Measurements from ENCODE around the gene SUSD6.
"Not testable (repeated sequence)": the region's sequence is repeated elsewhere in the genome, so short reads cannot be mapped to it uniquely, and the experiment has no call there.

The SUSD6 gene

DNA sequence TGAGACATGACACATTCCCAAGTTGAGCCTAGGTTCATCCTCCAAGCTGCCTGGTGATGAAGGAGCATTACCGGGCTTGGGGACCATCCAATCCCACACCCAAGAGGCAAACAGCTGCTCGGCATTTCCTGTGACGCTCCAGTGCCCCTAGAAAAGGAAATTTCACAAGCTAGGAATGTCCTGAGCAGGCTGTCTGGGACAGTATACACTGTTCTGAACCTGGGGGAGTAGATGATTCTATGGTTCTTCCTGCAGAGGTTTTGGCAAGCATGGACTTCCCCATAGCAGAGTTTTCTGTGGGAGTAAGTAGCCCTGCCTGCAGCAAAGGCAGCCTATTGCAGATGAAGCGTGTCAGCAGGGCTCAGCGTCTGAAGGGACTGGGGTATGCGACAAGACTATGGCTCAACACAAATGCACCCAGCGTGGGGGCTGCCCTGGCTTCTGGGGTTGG lies 108.1 kb downstream of the SUSD6 start:
- H3K27ac ChIP-seq (ENCODE audit: low read length) = peak overlapping the region; percentile 29
- peaks cover 12 to 17% of the 10 kb centered on the region in 2 donors for H3K4me1 ChIP-seq (ENCODE audit: control insufficient read depth in 1 of 2, insufficient read depth in 2 of 2, low read length in 2 of 2)
- H3K4me3 ChIP-seq (ENCODE audit: low read depth in 1 of 2, low read length in 2 of 2) = no peak overlapping the region

DNA sequence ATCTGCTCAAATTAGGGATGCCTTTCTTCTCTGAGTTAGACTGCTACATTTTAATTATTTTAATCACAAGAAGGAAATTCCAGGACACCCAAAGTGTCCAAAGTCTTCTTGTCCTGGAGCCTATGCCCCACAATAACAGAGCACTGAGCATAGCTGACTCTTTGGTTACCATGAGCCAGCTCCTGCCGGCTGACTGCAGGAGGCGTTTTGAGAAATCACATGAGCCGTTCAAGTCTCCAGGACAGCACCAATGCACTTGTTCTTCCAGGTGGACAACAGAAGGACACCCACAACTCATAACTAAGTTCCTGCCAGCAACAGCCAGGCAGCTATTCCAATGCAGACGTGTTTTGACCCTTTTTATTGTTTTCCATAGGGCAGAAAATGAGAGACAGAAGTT lies 109.5 kb downstream of the SUSD6 start:
- no peaks in the 10 kb centered on the region for H3K27me3 ChIP-seq (ENCODE audit: low read depth, low read length)
- no peak overlapping the region for H3K27ac ChIP-seq (ENCODE audit: low read length)
- H3K36me3 ChIP-seq (ENCODE audit: control insufficient read depth in 1 of 2, insufficient read depth in 2 of 2, low read length in 2 of 2) = no peaks in the 10 kb centered on the region
- H3K4me3 ChIP-seq (ENCODE audit: low read depth in 1 of 2, low read length in 2 of 2) = no peak overlapping the region
- H3K9me3 ChIP-seq (ENCODE audit: control insufficient read depth in 1 of 2, low read length in 2 of 2) = no peaks in the 10 kb centered on the region
- H3K4me1 ChIP-seq (ENCODE audit: control insufficient read depth in 1 of 2, insufficient read depth in 2 of 2, low read length in 2 of 2) = peaks cover 7 to 16% of the 10 kb centered on the region in 2 donors

More for the DNA sequence above, 108.1 kb downstream of the SUSD6 start:
- no peaks in the 10 kb centered on the region for H3K36me3 ChIP-seq (ENCODE audit: control insufficient read depth in 1 of 2, insufficient read depth in 2 of 2, low read length in 2 of 2)
- no peaks in the 10 kb centered on the region for H3K27me3 ChIP-seq (ENCODE audit: low read depth, low read length)
- no peaks in the 10 kb centered on the region for H3K9me3 ChIP-seq (ENCODE audit: control insufficient read depth in 1 of 2, low read length in 2 of 2)

- H3K9me3 ChIP-seq (ENCODE audit: control insufficient read depth in 1 of 2, low read length in 2 of 2) = no peaks in the 10 kb centered on the region
- no peaks in the 10 kb centered on the region for H3K27me3 ChIP-seq (ENCODE audit: low read depth, low read length)
- H3K36me3 ChIP-seq (ENCODE audit: control insufficient read depth in 1 of 2, insufficient read depth in 2 of 2, low read length in 2 of 2) = no peaks in the 10 kb centered on the region
- H3K4me3 ChIP-seq (ENCODE audit: low read depth in 1 of 2, low read length in 2 of 2) = peak overlapping the region; percentile 26 to 56
- no peak overlapping the region for H3K27ac ChIP-seq (ENCODE audit: low read length)
- peaks cover 0 to 13% of the 10 kb centered on the region in 2 donors for H3K4me1 ChIP-seq (ENCODE audit: control insufficient read depth in 1 of 2, insufficient read depth in 2 of 2, low read length in 2 of 2)
Observed at GRCh38 chr14:69726761-69727511, 115.5 kb downstream of the SUSD6 start.

DNA sequence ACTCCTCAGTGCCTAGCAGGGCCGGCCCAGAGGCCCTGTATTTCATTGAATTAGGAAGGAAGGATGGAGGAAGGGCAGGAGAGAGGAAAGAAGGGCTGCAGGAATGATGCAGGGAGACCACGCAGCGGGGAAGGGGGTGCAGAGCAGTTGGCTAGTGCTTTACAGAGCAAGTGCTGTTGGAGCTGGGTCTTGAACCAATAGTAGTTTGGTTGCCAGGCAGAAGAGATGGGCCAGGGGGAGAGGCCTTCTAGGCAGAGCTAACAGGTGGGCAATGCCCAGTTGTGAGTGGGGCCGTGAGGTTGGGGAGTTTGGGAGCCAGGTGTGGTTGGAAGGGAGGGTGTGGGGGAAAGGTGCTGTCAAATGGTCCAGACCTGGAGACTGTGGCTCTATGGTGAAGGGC lies 116.5 kb downstream of the SUSD6 start:
- peaks cover 0 to 13% of the 10 kb centered on the region in 2 donors for H3K4me1 ChIP-seq (ENCODE audit: control insufficient read depth in 1 of 2, insufficient read depth in 2 of 2, low read length in 2 of 2)
- H3K36me3 ChIP-seq (ENCODE audit: control insufficient read depth in 1 of 2, insufficient read depth in 2 of 2, low read length in 2 of 2) = no peaks in the 10 kb centered on the region
- no peak overlapping the region for H3K27ac ChIP-seq (ENCODE audit: low read length)
- no peak overlapping the region for H3K4me3 ChIP-seq (ENCODE audit: low read depth in 1 of 2, low read length in 2 of 2)
- no peaks in the 10 kb centered on the region for H3K27me3 ChIP-seq (ENCODE audit: low read depth, low read length)
- H3K9me3 ChIP-seq (ENCODE audit: control insufficient read depth in 1 of 2, low read length in 2 of 2) = no peaks in the 10 kb centered on the region

- H3K36me3 ChIP-seq (ENCODE audit: control insufficient read depth in 1 of 2, insufficient read depth in 2 of 2, low read length in 2 of 2); H3K27me3 ChIP-seq (ENCODE audit: low read depth, low read length); H3K27ac ChIP-seq (ENCODE audit: low read length); H3K4me1 ChIP-seq (ENCODE audit: control insufficient read depth in 1 of 2, insufficient read depth in 2 of 2, low read length in 2 of 2); H3K4me3 ChIP-seq (ENCODE audit: low read depth in 1 of 2, low read length in 2 of 2); H3K9me3 ChIP-seq (ENCODE audit: control insufficient read depth in 1 of 2, low read length in 2 of 2): not testable (repeated sequence)
Observed at GRCh38 chr14:69731919-69732598, 120.7 kb downstream of the SUSD6 start.

DNA sequence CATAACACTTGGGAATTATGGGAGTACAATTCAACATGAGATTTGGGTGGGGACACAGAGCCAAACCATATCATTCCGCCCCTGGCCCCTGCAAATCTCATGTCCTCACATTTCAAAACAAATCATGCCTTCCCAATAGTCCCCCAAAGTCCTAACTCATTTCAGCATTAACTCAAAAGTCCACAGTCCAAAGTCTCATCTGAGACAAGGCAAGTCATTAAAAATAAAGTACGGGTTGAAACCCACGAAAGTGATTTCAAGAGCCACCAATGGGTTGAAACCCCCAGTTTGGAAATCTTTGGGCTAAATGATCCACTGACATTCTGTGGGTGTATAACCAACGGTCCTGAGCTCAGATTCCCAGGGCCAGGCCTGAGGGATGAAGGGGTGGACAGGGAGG lies 125.0 kb downstream of the SUSD6 start:
- not testable (repeated sequence) for H3K9me3 ChIP-seq (ENCODE audit: control insufficient read depth in 1 of 2, low read length in 2 of 2); H3K27ac ChIP-seq (ENCODE audit: low read length); H3K36me3 ChIP-seq (ENCODE audit: control insufficient read depth in 1 of 2, insufficient read depth in 2 of 2, low read length in 2 of 2); H3K4me3 ChIP-seq (ENCODE audit: low read depth in 1 of 2, low read length in 2 of 2); H3K27me3 ChIP-seq (ENCODE audit: low read depth, low read length); H3K4me1 ChIP-seq (ENCODE audit: control insufficient read depth in 1 of 2, insufficient read depth in 2 of 2, low read length in 2 of 2)

- no peak overlapping the region for H3K27ac ChIP-seq (ENCODE audit: low read length)
- no peaks in the 10 kb centered on the region for H3K36me3 ChIP-seq (ENCODE audit: control insufficient read depth in 1 of 2, insufficient read depth in 2 of 2, low read length in 2 of 2)
- H3K27me3 ChIP-seq (ENCODE audit: low read depth, low read length) = no peaks in the 10 kb centered on the region
- no peaks in the 10 kb centered on the region for H3K4me1 ChIP-seq (ENCODE audit: control insufficient read depth in 1 of 2, insufficient read depth in 2 of 2, low read length in 2 of 2)
- H3K9me3 ChIP-seq (ENCODE audit: control insufficient read depth in 1 of 2, low read length in 2 of 2) = no peaks in the 10 kb centered on the region
- H3K4me3 ChIP-seq (ENCODE audit: low read depth in 1 of 2, low read length in 2 of 2) = no peak overlapping the region
Observed at GRCh38 chr14:69741055-69741454, 129.7 kb downstream of the SUSD6 start.

- Histone ChIP-seq H3K27ac (ENCODE audit: low read length) (no peak overlapping the region), H3K4me3 (ENCODE audit: low read depth in 1 of 2, low read length in 2 of 2) (no peak overlapping the region), H3K27me3 (ENCODE audit: low read depth, low read length) (no peaks in the 10 kb centered on the region), H3K36me3 (ENCODE audit: control insufficient read depth in 1 of 2, insufficient read depth in 2 of 2, low read length in 2 of 2) (no peaks in the 10 kb centered on the region), H3K4me1 (ENCODE audit: control insufficient read depth in 1 of 2, insufficient read depth in 2 of 2, low read length in 2 of 2) (no peaks in the 10 kb centered on the region), H3K9me3 (ENCODE audit: control insufficient read depth in 1 of 2, low read length in 2 of 2) (no peaks in the 10 kb centered on the region)
Observed at GRCh38 chr14:69749956-69750355, 138.6 kb downstream of the SUSD6 start.

- no peak overlapping the region for H3K27ac ChIP-seq (ENCODE audit: low read length)
- H3K4me1 ChIP-seq (ENCODE audit: control insufficient read depth in 1 of 2, insufficient read depth in 2 of 2, low read length in 2 of 2) = no peaks in the 10 kb centered on the region
- H3K4me3 ChIP-seq (ENCODE audit: low read depth in 1 of 2, low read length in 2 of 2) = no peak overlapping the region
- H3K27me3 ChIP-seq (ENCODE audit: low read depth, low read length) = no peaks in the 10 kb centered on the region
- H3K36me3 ChIP-seq (ENCODE audit: control insufficient read depth in 1 of 2, insufficient read depth in 2 of 2, low read length in 2 of 2) = no peaks in the 10 kb centered on the region
- H3K9me3 ChIP-seq (ENCODE audit: control insufficient read depth in 1 of 2, low read length in 2 of 2) = no peaks in the 10 kb centered on the region
Observed at GRCh38 chr14:69750495-69750894, 139.1 kb downstream of the SUSD6 start.

DNA sequence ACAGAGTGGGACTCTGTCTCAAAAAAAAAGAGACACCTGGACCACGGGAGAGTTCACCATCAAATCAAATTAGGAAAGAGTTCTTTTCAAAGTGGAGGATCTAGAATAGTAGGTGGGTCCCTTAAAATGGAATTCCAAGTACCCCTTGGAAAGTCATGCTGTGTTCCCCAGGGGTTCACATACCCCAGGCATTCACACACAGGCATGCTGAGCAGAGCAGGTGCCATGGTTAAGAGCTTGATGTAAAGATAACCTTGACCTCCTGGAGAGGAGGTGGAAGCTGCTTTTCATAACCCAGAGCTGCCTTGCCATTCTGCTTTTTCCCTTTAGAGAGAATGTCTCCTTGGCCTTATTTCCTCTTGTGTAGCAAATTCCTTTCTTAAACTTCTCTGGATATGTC lies 141.4 kb downstream of the SUSD6 start:
- Histone ChIP-seq H3K27ac (ENCODE audit: low read length) (no peak overlapping the region), H3K27me3 (ENCODE audit: low read depth, low read length) (no peaks in the 10 kb centered on the region), H3K36me3 (ENCODE audit: control insufficient read depth in 1 of 2, insufficient read depth in 2 of 2, low read length in 2 of 2) (no peaks in the 10 kb centered on the region), H3K4me3 (ENCODE audit: low read depth in 1 of 2, low read length in 2 of 2) (no peak overlapping the region), H3K9me3 (ENCODE audit: control insufficient read depth in 1 of 2, low read length in 2 of 2) (no peaks in the 10 kb centered on the region), H3K4me1 (ENCODE audit: control insufficient read depth in 1 of 2, insufficient read depth in 2 of 2, low read length in 2 of 2) (no peaks in the 10 kb centered on the region)

DNA sequence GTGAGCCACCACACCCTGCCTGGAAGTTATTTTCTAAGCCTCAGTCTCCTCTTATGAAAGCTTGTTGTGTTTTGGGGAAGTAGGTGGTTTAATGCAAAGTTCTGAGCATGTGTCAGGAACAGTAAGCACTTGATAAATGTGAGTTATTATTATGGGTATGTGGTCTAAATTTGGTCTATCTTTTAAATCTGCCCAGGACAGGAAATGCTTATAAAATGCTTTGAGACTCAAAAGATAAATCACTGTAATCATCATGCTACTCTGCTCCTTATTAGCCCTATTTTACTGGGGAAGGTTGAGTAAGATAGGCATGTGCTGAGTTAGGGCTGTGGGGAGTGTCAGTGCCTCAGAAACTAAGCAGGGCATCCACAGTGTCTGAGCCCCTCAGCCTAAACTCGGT lies 142.5 kb downstream of the SUSD6 start:
- Histone ChIP-seq H3K36me3 (ENCODE audit: control insufficient read depth in 1 of 2, insufficient read depth in 2 of 2, low read length in 2 of 2) (no peaks in the 10 kb centered on the region), H3K27me3 (ENCODE audit: low read depth, low read length) (no peaks in the 10 kb centered on the region), H3K27ac (ENCODE audit: low read length) (no peak overlapping the region), H3K9me3 (ENCODE audit: control insufficient read depth in 1 of 2, low read length in 2 of 2) (no peaks in the 10 kb centered on the region), H3K4me1 (ENCODE audit: control insufficient read depth in 1 of 2, insufficient read depth in 2 of 2, low read length in 2 of 2) (no peaks in the 10 kb centered on the region), H3K4me3 (ENCODE audit: low read depth in 1 of 2, low read length in 2 of 2) (no peak overlapping the region)

All from muscle layer of duodenum (tissue), 2 donors.